Activated naive CD8-positive, alpha-beta T cell treated with anti-CD3 and anti-CD28 coated beads, Interleukin-2, amount 10 ng/mL, durations not matched to agents 7 days and 5 days (primary cell): ENCODE data around the gene TXLNA. TPM values are rescaled to one million over a fixed set of nuclear protein-coding genes. Genes with fewer than 3 reads are reported as not detected.
A peak's percentile ranks its signal among the peaks of the same experiment; 100 is the strongest.

ENCODE experiments used
- ATAC-seq: fragments of 150-1000 bp; cut with Tn5 transposase; one replicate; pipeline ENCODE4 v1.10.0; 2021; ENCODE audit warnings: low read depth, moderate library complexity
- POLR2A ChIA-PET: fragments of 350-600 bp; sonication (Branson Sonifier 250); formaldehyde crosslinking; loops from one replicate; lab custom pipeline; 2021; ENCODE audit warnings: antibody characterized with exemption; lab: Charles Lee
- DNase-seq: peaks from one replicate; pipeline ENCODE4 v3.0.0; 2021
- H3K27ac Mint-ChIP-seq: one replicate; pipeline ENCODE4 v1.8.0; 2022; ENCODE audit warnings: mild to moderate bottlenecking, mixed read lengths
- H3K27me3 Mint-ChIP-seq: one replicate; pipeline ENCODE4 v1.8.0; 2022; ENCODE audit warnings: mild to moderate bottlenecking, moderate library complexity, mixed read lengths
- H3K36me3 Mint-ChIP-seq: one replicate; pipeline ENCODE4 v1.8.0; 2021; ENCODE audit warnings: mild to moderate bottlenecking, mixed read lengths
- H3K4me1 Mint-ChIP-seq: one replicate; pipeline ENCODE4 v1.8.0; 2021; ENCODE audit warnings: mixed read lengths
- H3K4me3 Mint-ChIP-seq: one replicate; pipeline ENCODE4 v1.8.0; 2022; ENCODE audit warnings: mild to moderate bottlenecking, moderate library complexity, mixed read lengths
- H3K9me3 Mint-ChIP-seq: one replicate; pipeline ENCODE4 v1.8.0; 2021; ENCODE audit warnings: mixed read lengths
- total RNA-seq, 2 experiments: library from RNA; stranded (reverse); gene quantifications; one replicate each; pipeline ENCODE4 v1.2.3, GENCODE V29; 2021

TXLNA gene
- total RNA-seq, 2 experiments from 2014 or later: 62.5 to 68.8 TPM

GRCh38 chr1:32221980-32222755 lies 42.7 kb downstream of the TXLNA start, which contains the start of the genes EIF3I and TMEM234:
Gene EIF3I, plus strand, starts transcription at chr1:32222407. Its CDS starts 35 bp downstream, at chr1:32222442.
Gene TMEM234, minus strand, starts transcription at chr1:32222353. Its CDS starts 31 bp downstream, at chr1:32222322.
- peak; percentile 86 for ATAC-seq
- peak; percentile 85 for DNase-seq
- POLR2A ChIA-PET: interaction anchor here (0.9 to 2.2 kb wide), 9 partner anchors 10 to 70 kb away, joined by 3 to 11 read pairs (median 4); partner anchors contain the start of genes HDAC1, IQCC and LCK
- H3K36me3 Mint-ChIP-seq: peaks cover 8% of the 10 kb centered on the region
- H3K27me3 Mint-ChIP-seq: no peaks in the 10 kb centered on the region
- peaks cover 23% of the 10 kb centered on the region for H3K4me1 Mint-ChIP-seq
- peak within 1 kb of the TSS; percentile 95 for H3K27ac Mint-ChIP-seq
- peak within 1 kb of the TSS; percentile 96 for H3K4me3 Mint-ChIP-seq
- H3K9me3 Mint-ChIP-seq: no peaks in the 10 kb centered on the region

GRCh38 chr1:32223683-32224082 lies 44.2 kb downstream of the TXLNA start:
- H3K36me3 Mint-ChIP-seq: peaks cover 13% of the 10 kb centered on the region
- no peaks in the 10 kb centered on the region for H3K27me3 Mint-ChIP-seq
- ATAC-seq (no peak), DNase-seq (no peak)
- peak overlapping the region; percentile 95 for H3K27ac Mint-ChIP-seq
- peak overlapping the region; percentile 96 for H3K4me3 Mint-ChIP-seq
- no peaks in the 10 kb centered on the region for H3K9me3 Mint-ChIP-seq
- POLR2A ChIA-PET: interaction anchor here (0.6 to 2.2 kb wide), 4 partner anchors 12 to 95 kb away, joined by 3 to 8 read pairs (median 3); partner anchors contain the start of gene LCK
- H3K4me1 Mint-ChIP-seq: peaks cover 20% of the 10 kb centered on the region

DNA sequence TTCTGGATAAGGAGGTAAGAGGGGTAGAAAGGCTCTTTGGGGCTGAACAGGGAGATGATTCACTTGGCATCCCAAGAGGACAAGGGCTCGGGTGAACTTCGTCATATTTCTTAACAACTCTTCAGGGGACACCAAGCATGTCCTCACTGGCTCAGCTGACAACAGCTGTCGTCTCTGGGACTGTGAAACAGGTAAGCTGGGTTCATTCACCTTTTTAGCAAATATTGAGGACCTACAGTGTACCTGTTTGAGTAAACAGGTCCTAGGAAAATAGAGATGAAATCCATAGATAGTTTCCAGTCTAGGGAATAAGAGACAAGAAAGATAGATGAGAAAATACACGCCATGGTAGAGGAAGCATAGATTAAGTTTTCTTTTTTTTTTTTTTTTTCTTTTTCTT lies 44.8 kb downstream of the TXLNA start:
- DNase-seq (no peak), ATAC-seq (no peak)
- POLR2A ChIA-PET: no interaction called here
- Mint-ChIP-seq H3K36me3 (peaks cover 14% of the 10 kb centered on the region), H3K4me3 (peak overlapping the region; percentile 44), H3K27me3 (no peaks in the 10 kb centered on the region), H3K4me1 (peaks cover 20% of the 10 kb centered on the region), H3K27ac (peak overlapping the region; percentile 49), H3K9me3 (no peaks in the 10 kb centered on the region)

- Mint-ChIP-seq H3K27ac (no peak overlapping the region), H3K27me3 (no peaks in the 10 kb centered on the region), H3K9me3 (no peaks in the 10 kb centered on the region), H3K36me3 (peaks cover 14% of the 10 kb centered on the region), H3K4me3 (no peak overlapping the region), H3K4me1 (peaks cover 7% of the 10 kb centered on the region)
- DNase-seq: no peak
- no peak for ATAC-seq
- POLR2A ChIA-PET: no interaction called here
Observed at GRCh38 chr1:32228771-32229170, 49.3 kb downstream of the TXLNA start.

GRCh38 chr1:32231843-32232432 lies 52.5 kb downstream of the TXLNA start:
- ATAC-seq (no peak), DNase-seq (no peak)
- no peak overlapping the region for H3K27ac Mint-ChIP-seq
- H3K9me3 Mint-ChIP-seq: no peaks in the 10 kb centered on the region
- no peak overlapping the region for H3K4me3 Mint-ChIP-seq
- H3K4me1 Mint-ChIP-seq: no peaks in the 10 kb centered on the region
- peaks cover 6% of the 10 kb centered on the region for H3K36me3 Mint-ChIP-seq
- no peaks in the 10 kb centered on the region for H3K27me3 Mint-ChIP-seq
- POLR2A ChIA-PET: interaction anchor here (1.1 kb wide), 1 partner anchor 9 kb away, joined by 3 read pairs; no protein-coding TSS in a partner anchor

GRCh38 chr1:32232558-32233304 lies 53.3 kb downstream of the TXLNA start:
- no peak for ATAC-seq
- H3K27ac Mint-ChIP-seq: peak overlapping the region; percentile 65
- no peaks in the 10 kb centered on the region for H3K4me1 Mint-ChIP-seq
- H3K36me3 Mint-ChIP-seq: peaks cover 5% of the 10 kb centered on the region
- H3K27me3 Mint-ChIP-seq: no peaks in the 10 kb centered on the region
- H3K4me3 Mint-ChIP-seq: no peak overlapping the region
- no peak for DNase-seq
- POLR2A ChIA-PET: interaction anchor here (1.1 kb wide), 1 partner anchor 10 kb away, joined by 3 read pairs; no protein-coding TSS in a partner anchor
- H3K9me3 Mint-ChIP-seq: no peaks in the 10 kb centered on the region

DNA sequence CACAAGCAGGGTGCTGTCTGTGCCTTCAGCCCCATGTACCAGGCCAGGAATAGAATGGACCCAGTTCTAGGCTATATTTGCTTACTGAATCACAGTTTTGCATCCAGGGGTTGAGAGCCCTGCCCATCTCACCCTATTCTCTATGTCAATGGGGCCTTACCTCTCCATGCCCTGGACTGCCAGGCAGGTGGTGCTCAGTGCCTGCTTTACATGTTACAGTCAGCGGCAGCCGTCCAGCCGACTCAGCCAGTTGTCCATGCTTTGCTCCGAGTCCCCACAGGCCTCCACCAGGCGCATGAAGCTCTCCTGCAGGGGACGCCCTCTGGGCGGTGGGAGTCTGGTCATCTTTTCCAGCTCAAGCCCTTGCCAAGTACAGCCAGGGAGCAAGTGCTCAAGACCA lies 55.3 kb downstream of the TXLNA start:
- Mint-ChIP-seq H3K4me3 (no peak overlapping the region), H3K27me3 (no peaks in the 10 kb centered on the region), H3K36me3 (no peaks in the 10 kb centered on the region), H3K27ac (no peak overlapping the region), H3K9me3 (no peaks in the 10 kb centered on the region), H3K4me1 (peaks cover 3% of the 10 kb centered on the region)
- POLR2A ChIA-PET: interaction anchor here (1.3 kb wide), 1 partner anchor 54 kb away, joined by 4 read pairs; no protein-coding TSS in a partner anchor
- ATAC-seq: no peak
- no peak for DNase-seq

DNA sequence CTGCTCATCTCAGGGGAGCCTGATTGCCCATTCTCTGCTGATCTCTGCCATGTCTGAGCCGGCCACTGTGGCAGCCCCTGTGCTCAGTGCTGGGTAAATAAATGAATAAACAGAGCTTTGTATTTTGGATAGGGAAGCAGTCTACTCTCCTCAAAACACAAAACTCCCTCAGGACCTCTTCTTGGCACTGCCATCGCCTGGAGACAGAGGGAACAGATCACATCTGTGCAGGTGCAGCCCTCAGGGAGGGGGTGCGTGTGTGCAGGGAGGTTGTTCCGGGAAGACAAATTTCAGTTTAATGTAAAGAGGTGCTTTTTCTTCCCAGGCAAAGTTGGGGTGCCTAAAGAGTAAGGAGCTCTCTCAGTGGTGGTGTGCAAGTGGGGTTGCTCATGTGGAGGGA lies 59.9 kb downstream of the TXLNA start:
- no peak for ATAC-seq
- no peaks in the 10 kb centered on the region for H3K9me3 Mint-ChIP-seq
- H3K27ac Mint-ChIP-seq: no peak overlapping the region
- POLR2A ChIA-PET: interaction anchor here (1.6 to 6.5 kb wide), 3 partner anchors 11 to 17 kb away, joined by 7 to 69 read pairs (median 16); partner anchors contain the start of genes EIF3I, LCK and TMEM234
- peaks cover 14% of the 10 kb centered on the region for H3K4me1 Mint-ChIP-seq
- no peaks in the 10 kb centered on the region for H3K36me3 Mint-ChIP-seq
- H3K27me3 Mint-ChIP-seq: no peaks in the 10 kb centered on the region
- DNase-seq: no peak
- peak overlapping the region; percentile 84 for H3K4me3 Mint-ChIP-seq

GRCh38 chr1:32239790-32240139 lies 60.3 kb downstream of the TXLNA start:
- Mint-ChIP-seq H3K27ac (no peak overlapping the region), H3K9me3 (no peaks in the 10 kb centered on the region), H3K4me1 (peaks cover 14% of the 10 kb centered on the region), H3K4me3 (peak overlapping the region; percentile 84), H3K36me3 (no peaks in the 10 kb centered on the region), H3K27me3 (no peaks in the 10 kb centered on the region)
- POLR2A ChIA-PET: interaction anchor here (1.5 to 6.5 kb wide), 6 partner anchors 10 to 132 kb away, joined by 6 to 69 read pairs (median 13); partner anchors contain the start of genes EIF3I, HDAC1, LCK and TMEM234
- ATAC-seq (no peak), DNase-seq (no peak)

GRCh38 chr1:32240140-32240951 lies 60.9 kb downstream of the TXLNA start:
- H3K4me1 Mint-ChIP-seq: peaks cover 14% of the 10 kb centered on the region
- H3K4me3 Mint-ChIP-seq: peak overlapping the region; percentile 84
- H3K9me3 Mint-ChIP-seq: no peaks in the 10 kb centered on the region
- no peaks in the 10 kb centered on the region for H3K36me3 Mint-ChIP-seq
- DNase-seq (peak; percentile 66), ATAC-seq (peak; percentile 59)
- POLR2A ChIA-PET: interaction anchor here (0.6 to 6.5 kb wide), 21 partner anchors 10 to 168 kb away, joined by 3 to 69 read pairs (median 5); partner anchors contain the start of genes EIF3I, HDAC1, IQCC and LCK
- H3K27ac Mint-ChIP-seq: peak overlapping the region; percentile 79
- no peaks in the 10 kb centered on the region for H3K27me3 Mint-ChIP-seq

DNA sequence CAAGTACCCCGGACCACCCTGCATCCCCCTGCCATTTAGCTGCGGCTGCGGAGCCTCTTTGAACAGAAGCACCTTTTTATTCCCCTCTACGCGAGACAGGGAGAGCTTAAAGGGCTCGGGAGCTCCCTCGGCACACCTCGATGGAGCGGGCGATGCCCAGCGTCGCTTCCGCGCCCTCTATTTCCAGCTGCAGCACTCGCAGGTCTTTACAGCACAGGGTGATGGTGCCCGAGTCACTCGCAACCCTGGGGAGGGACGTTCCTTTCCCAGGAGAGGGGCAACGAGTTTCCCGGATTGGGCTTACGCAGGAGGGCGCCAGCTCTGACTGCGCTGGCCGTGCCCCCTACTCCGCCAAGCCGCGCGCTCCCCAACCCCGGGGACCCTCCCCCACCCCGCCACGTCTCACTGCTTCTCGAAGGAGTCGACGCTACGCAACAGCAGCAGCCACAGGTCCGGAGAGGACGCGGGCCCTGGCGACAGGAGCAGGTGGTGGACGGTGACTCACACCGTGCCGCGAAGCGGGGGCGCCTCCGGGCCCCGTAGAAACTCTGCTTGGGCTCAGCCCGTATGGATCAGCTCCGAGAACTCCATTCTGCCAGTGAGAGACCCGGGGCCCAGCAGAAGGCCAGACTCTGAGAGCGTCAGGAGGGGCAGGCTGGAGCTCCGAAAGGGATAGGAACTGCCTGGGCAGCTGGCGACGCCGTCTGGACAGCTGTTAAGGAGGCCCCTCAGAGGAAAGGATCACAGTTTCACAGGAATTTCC lies 61.7 kb downstream of the TXLNA start:
- no peaks in the 10 kb centered on the region for H3K27me3 Mint-ChIP-seq
- peaks cover 15% of the 10 kb centered on the region for H3K4me1 Mint-ChIP-seq
- peak overlapping the region; percentile 79 for H3K27ac Mint-ChIP-seq
- H3K4me3 Mint-ChIP-seq: peak overlapping the region; percentile 84
- DNase-seq (peak; percentile 63), ATAC-seq (peak; percentile 65)
- no peaks in the 10 kb centered on the region for H3K36me3 Mint-ChIP-seq
- POLR2A ChIA-PET: interaction anchor here (0.5 to 6.5 kb wide), 22 partner anchors 9 to 168 kb away, joined by 3 to 69 read pairs (median 5); partner anchors contain the start of genes EIF3I, HDAC1, IQCC and LCK
- no peaks in the 10 kb centered on the region for H3K9me3 Mint-ChIP-seq
